ENCODE measurements around the gene AP2A2.
A peak's percentile ranks its signal among the peaks of the same experiment; 100 is the strongest.

Gene AP2A2

GRCh38 chr11:924406-925157 is 1.1 kb upstream of the AP2A2 start:
- no peak for DNase-seq (ENCODE audit: low spot score)

- no peak for DNase-seq (ENCODE audit: low spot score)
Measured at GRCh38 chr11:925158-925495, 543 bp upstream of the AP2A2 start.

- no peak for DNase-seq (ENCODE audit: low spot score)
Measured at GRCh38 chr11:926341-926916, 759 bp downstream of the AP2A2 start.

- peak; percentile 58 for DNase-seq (ENCODE audit: low spot score)
Measured at GRCh38 chr11:927871-928270, 2.2 kb downstream of the AP2A2 start.

GRCh38 chr11:928786-929185 is 3.1 kb downstream of the AP2A2 start:
- no peak for DNase-seq (ENCODE audit: low spot score)

GRCh38 chr11:929405-929804 is 3.7 kb downstream of the AP2A2 start:
- no peak for DNase-seq (ENCODE audit: low spot score)

- no peak for DNase-seq (ENCODE audit: low spot score)
Measured at GRCh38 chr11:931385-931784, 5.7 kb downstream of the AP2A2 start.

- no peak for DNase-seq (ENCODE audit: low spot score)
Measured at GRCh38 chr11:932435-932834, 6.8 kb downstream of the AP2A2 start.

GRCh38 chr11:933142-933851 is 7.6 kb downstream of the AP2A2 start:
- no peak for DNase-seq (ENCODE audit: low spot score)

GRCh38 chr11:933936-934335 is 8.3 kb downstream of the AP2A2 start:
- no peak for DNase-seq (ENCODE audit: low spot score)

- no peak for DNase-seq (ENCODE audit: low spot score)
Measured at GRCh38 chr11:934527-934926, 8.9 kb downstream of the AP2A2 start.

GRCh38 chr11:936199-936598 is 10.5 kb downstream of the AP2A2 start:
- no peak for DNase-seq (ENCODE audit: low spot score)

- DNase-seq (ENCODE audit: low spot score) = no peak
Measured at GRCh38 chr11:937841-938261, 12.2 kb downstream of the AP2A2 start.

GRCh38 chr11:940496-941135 is 14.9 kb downstream of the AP2A2 start:
- DNase-seq (ENCODE audit: low spot score) = no peak

- DNase-seq (ENCODE audit: low spot score) = no peak
Measured at GRCh38 chr11:942823-943222, 17.2 kb downstream of the AP2A2 start.

- no peak for DNase-seq (ENCODE audit: low spot score)
Measured at GRCh38 chr11:944711-945470, 19.2 kb downstream of the AP2A2 start.

- no peak for DNase-seq (ENCODE audit: low spot score)
Measured at GRCh38 chr11:945986-946385, 20.3 kb downstream of the AP2A2 start.

GRCh38 chr11:947744-948143 is 22.1 kb downstream of the AP2A2 start:
- no peak for DNase-seq (ENCODE audit: low spot score)

- no peak for DNase-seq (ENCODE audit: low spot score)
Measured at GRCh38 chr11:951507-951906, 25.8 kb downstream of the AP2A2 start.

- DNase-seq (ENCODE audit: low spot score) = no peak
Measured at GRCh38 chr11:952406-953385, 27.0 kb downstream of the AP2A2 start.

- DNase-seq (ENCODE audit: low spot score) = no peak
Measured at GRCh38 chr11:953512-953911, 27.8 kb downstream of the AP2A2 start.
